22Rv1 (cell line): ENCODE data around the gene IQCE.
A peak's percentile ranks its signal among the peaks of the same experiment; 100 is the strongest.

ENCODE experiments used
- CTCF ChIP-seq: fragments of 450-650 bp; IDR thresholded peaks from 2 replicates; pipeline ENCODE4 v1.5.1; 2017; ENCODE audit warnings: mild to moderate bottlenecking
- ZFX ChIP-seq: fragments of 450-650 bp; IDR thresholded peaks from 2 replicates; pipeline ENCODE4 v1.6.1; 2017; ENCODE audit warnings: antibody characterized with exemption, borderline replicate concordance

GRCh38 chr7:2520131-2520760 lies 38.5 kb upstream of the IQCE start:
- 0 out of 2 replicates have a peak, but pooled peaks have one; percentile 10 for TF ChIP-seq CTCF
- TF ChIP-seq ZFX, result no peak
